GM19455 (cell line): Measurements from ENCODE around the gene SLC25A39.

Experiments
- ATAC-seq: cut with Tn5 transposase; IDR thresholded peaks from one replicate; pipeline ENCODE4 v1.9.1; 2021; ENCODE audit not compliant: unreplicated experiment

The SLC25A39 gene

GRCh38 chr17:44314869-44315661 lies 9.6 kb downstream of the SLC25A39 start:
- ATAC-seq, result no peak

- no peak for ATAC-seq
Measured at GRCh38 chr17:44314524-44314868, 10.1 kb downstream of the SLC25A39 start.

GRCh38 chr17:44314031-44314430 lies 10.6 kb downstream of the SLC25A39 start:
- no peak for ATAC-seq

- ATAC-seq, result no peak
Measured at GRCh38 chr17:44312396-44313104, 12.1 kb downstream of the SLC25A39 start.

- ATAC-seq, result no peak
Measured at GRCh38 chr17:44311562-44312181, 13.0 kb downstream of the SLC25A39 start.

- no peak for ATAC-seq
Measured at GRCh38 chr17:44310609-44311376, 13.8 kb downstream of the SLC25A39 start.

GRCh38 chr17:44310188-44310587 lies 14.4 kb downstream of the SLC25A39 start:
- ATAC-seq, result no peak

- no peak for ATAC-seq
Measured at GRCh38 chr17:44309472-44309871, 15.2 kb downstream of the SLC25A39 start.

- ATAC-seq, result no peak
Measured at GRCh38 chr17:44308865-44309264, 15.8 kb downstream of the SLC25A39 start.

- ATAC-seq, result no peak
Measured at GRCh38 chr17:44308320-44308818, 16.3 kb downstream of the SLC25A39 start, which contains the start of gene RUNDC3A. Gene RUNDC3A, plus strand, starts transcription at chr17:44308601. Its CDS starts 232 bp downstream, at chr17:44308833.

GRCh38 chr17:44307387-44308186 lies 17.0 kb downstream of the SLC25A39 start:
- ATAC-seq, result no peak

- ATAC-seq, result no peak
Measured at GRCh38 chr17:44304651-44305050, 20.0 kb downstream of the SLC25A39 start.

- ATAC-seq, result no peak
Measured at GRCh38 chr17:44297975-44298374, 26.6 kb downstream of the SLC25A39 start.

- no peak for ATAC-seq
Measured at GRCh38 chr17:44293509-44294226, 31.0 kb downstream of the SLC25A39 start.

- no peak for ATAC-seq
Measured at GRCh38 chr17:44287651-44288050, 37.0 kb downstream of the SLC25A39 start.

GRCh38 chr17:44284024-44284400 lies 40.6 kb downstream of the SLC25A39 start:
- ATAC-seq, result no peak

GRCh38 chr17:44283344-44284023 lies 41.1 kb downstream of the SLC25A39 start:
- no peak for ATAC-seq

- ATAC-seq, result no peak
Measured at GRCh38 chr17:44282264-44282663, 42.4 kb downstream of the SLC25A39 start.

GRCh38 chr17:44281570-44281969 lies 43.1 kb downstream of the SLC25A39 start:
- ATAC-seq, result no peak
